GM23338 (cell line): ENCODE measurements around the gene DHRS7B. TPM values are rescaled to one million over a fixed set of nuclear protein-coding genes. Genes with fewer than 3 reads are reported as not detected.

Source experiments
- ATAC-seq: fragments of 200-7000 bp; cut with Tn5 transposase; 3 replicates; pipeline ENCODE4 v1.9.1; 2020
- DNase-seq: peaks from one replicate; pipeline ENCODE4 v3.0.0-alpha.2; 2015; ENCODE audit warnings: low spot score
- H2AFZ ChIP-seq: fragments of 200-600 bp; sonication (generic); 2 replicates; pipeline ENCODE4 v1.8.0; 2016; ENCODE audit warnings: antibody characterized with exemption, mild to moderate bottlenecking, moderate library complexity
- H3F3A ChIP-seq: fragments of 200-600 bp; sonication (generic); replicated peaks from 2 replicates; pipeline ENCODE4 v1.8.0; 2017; ENCODE audit warnings: antibody characterized with exemption, mixed run types, low read depth
- H3K27ac ChIP-seq: fragments of 200-600 bp; sonication (generic); 2 replicates; pipeline ENCODE4 v1.6.1; 2016; ENCODE audit warnings: low read depth
- H3K27me3 ChIP-seq: fragments of 200-600 bp; sonication (generic); 2 replicates; pipeline ENCODE4 v1.8.0; 2016; ENCODE audit warnings: mild to moderate bottlenecking, mixed run types, moderate library complexity; ENCODE audit not compliant: insufficient read depth
- H3K36me3 ChIP-seq: fragments of 200-600 bp; sonication (generic); 2 replicates; pipeline ENCODE4 v1.8.0; 2016; ENCODE audit warnings: mild to moderate bottlenecking; ENCODE audit not compliant: insufficient read depth
- H3K4me1 ChIP-seq: fragments of 200-600 bp; sonication (generic); 2 replicates; pipeline ENCODE4 v1.8.0; 2016; ENCODE audit warnings: mild to moderate bottlenecking, moderate library complexity; ENCODE audit not compliant: insufficient read depth
- H3K4me2 ChIP-seq: fragments of 200-600 bp; sonication (generic); 2 replicates; pipeline ENCODE4 v1.7.1; 2017; ENCODE audit warnings: mixed run types
- H3K4me3 ChIP-seq: fragments of 200-600 bp; sonication (generic); 2 replicates; pipeline ENCODE4 v1.6.1; 2016; ENCODE audit warnings: mixed run types
- H3K79me2 ChIP-seq: fragments of 200-600 bp; sonication (generic); replicated peaks from 2 replicates; pipeline ENCODE4 v1.8.0; 2017; ENCODE audit warnings: mild to moderate bottlenecking; ENCODE audit not compliant: insufficient read depth
- H3K9me2 ChIP-seq: fragments of 200-600 bp; sonication (generic); 2 replicates; pipeline ENCODE4 v1.8.0; 2017; ENCODE audit not compliant: insufficient read depth
- H4K20me1 ChIP-seq: fragments of 200-600 bp; sonication (generic); replicated peaks from 2 replicates; pipeline ENCODE4 v1.8.0; 2017; ENCODE audit warnings: mild to moderate bottlenecking; ENCODE audit not compliant: insufficient read depth
- H3K27ac Mint-ChIP-seq: 2 replicates; pipeline ENCODE4 v1.8.0; 2020; ENCODE audit warnings: inconsistent platforms, mild to moderate bottlenecking, moderate library complexity, mixed read lengths
- H3K27me3 Mint-ChIP-seq: 3 replicates; pipeline ENCODE4 v1.8.0; 2022; ENCODE audit warnings: low read depth, mild to moderate bottlenecking, moderate library complexity, mixed read lengths, inconsistent platforms; ENCODE audit not compliant: insufficient read depth, poor library complexity
- H3K36me3 Mint-ChIP-seq: 3 replicates; pipeline ENCODE4 v1.8.0; 2021; ENCODE audit warnings: low read depth, mild to moderate bottlenecking, inconsistent platforms, moderate library complexity, mixed read lengths
- H3K4me1 Mint-ChIP-seq: 3 replicates; pipeline ENCODE4 v1.8.0; 2020; ENCODE audit warnings: mild to moderate bottlenecking, inconsistent platforms, mixed read lengths
- H3K4me3 Mint-ChIP-seq: 3 replicates; pipeline ENCODE4 v1.8.0; 2021; ENCODE audit warnings: moderate library complexity, mild to moderate bottlenecking, inconsistent platforms, mixed read lengths
- H3K9me3 Mint-ChIP-seq: 3 replicates; pipeline ENCODE4 v1.8.0; 2020; ENCODE audit warnings: moderate library complexity, mild to moderate bottlenecking, inconsistent platforms, mixed read lengths
- CTCF ChIP-seq, 2 experiments: fragments of 200-600 bp in 1 of 2; sonication (generic) in 1 of 2; conservative IDR thresholded peaks; 2 replicates each; pipeline versions ENCODE4 v1.5.1 to v1.6.1; 2016 to 2017; ENCODE audit warnings: antibody characterized with exemption in 2 of 2, low read depth in 2 of 2, mild to moderate bottlenecking in 2 of 2, moderate library complexity in 1 of 2
- EZH2phosphoT487 ChIP-seq: fragments of 200-600 bp; sonication (generic); IDR thresholded peaks from one replicate; pipeline ENCODE4 v1.8.1; 2018; ENCODE audit warnings: antibody characterized with exemption; ENCODE audit not compliant: unreplicated experiment
- POLR2AphosphoS5 ChIP-seq: IDR thresholded peaks from 2 replicates; pipeline ENCODE4 v1.6.1; 2016; ENCODE audit warnings: antibody characterized with exemption, low read depth
- STAT1 ChIP-seq: IDR thresholded peaks from one replicate; pipeline ENCODE4 v1.6.1; 2016; ENCODE audit warnings: antibody characterized with exemption; ENCODE audit not compliant: unreplicated experiment
- polyA plus RNA-seq: library from polyadenylated mRNA; unstranded; fragments of >200 nt; fragmentation: Nextera tagmentation; extraction: Ambion mirVana; gene quantifications from 2 replicates; pipeline ENCODE4 v1.2.1, GENCODE V29; 2016
- small RNA-seq: library from RNA; depleted of rRNA; stranded (forward); fragments of <200 nt; gene quantifications from one replicate; pipeline ENCODE3, GENCODE V24; 2014; ENCODE audit warnings: low replicate concordance
- total RNA-seq: library from RNA; depleted of rRNA; stranded (reverse); fragments of >200 nt; shearing (Covaris generic); gene quantifications from 2 replicates; pipeline ENCODE4 v1.2.3, GENCODE V29; 2014; rRNA removed

The DHRS7B gene
- total and polyA plus RNA-seq, 2 experiments from 2014 or later: 26.6 to 27.9 TPM

- Histone ChIP-seq H3K9me2 (no peaks in the 10 kb centered on the region), H2AFZ (peak overlapping the region; percentile 76; the same call in 1 of the 2 replicates), H3K79me2 (no peaks in the 10 kb centered on the region), H4K20me1 (no peaks in the 10 kb centered on the region; the same call in 1 of the 2 replicates), H3K4me2 (peak overlapping the region; percentile 57), H3K4me3 (no peak overlapping the region), H3K27me3 (no peaks in the 10 kb centered on the region), H3F3A (peaks cover 3% of the 10 kb centered on the region; the same call in 1 of the 2 replicates), H3K4me1 (peaks cover 10% of the 10 kb centered on the region), H3K36me3 (no peaks in the 10 kb centered on the region), H3K27ac (peak overlapping the region; percentile 62; the same call in 1 of the 2 replicates)
- Mint-ChIP-seq H3K9me3 (no peaks in the 10 kb centered on the region; the same call in 2 of the 3 replicates), H3K27me3 (peaks cover 6% of the 10 kb centered on the region), H3K4me3 (0 out of 3 replicates have a peak overlapping the region, but pooled peaks have one; percentile 10), H3K27ac (no peak overlapping the region; the same call in 1 of the 2 replicates), H3K36me3 (no peaks in the 10 kb centered on the region; the same call in 2 of the 3 replicates), H3K4me1 (peaks cover 17% of the 10 kb centered on the region)
- DNase-seq (peak; percentile 72), ATAC-seq (peak; percentile 76)
- no peak for TF ChIP-seq EZH2phosphoT487
- TF ChIP-seq CTCF (conservative IDR thresholded peaks at IDR 0.05; ENCODE audit: low read depth in 2 of 2): peak; percentile 49 to 68
- no peak for TF ChIP-seq POLR2AphosphoS5
- TF ChIP-seq STAT1: no peak
These were observed 113.1 kb downstream of the DHRS7B start for GRCh38 chr17:21239680-21240368.

GRCh38 chr17:21240369-21241055 is 113.7 kb downstream of the DHRS7B start:
- H3K4me1 ChIP-seq: peaks cover 10% of the 10 kb centered on the region
- peak overlapping the region; percentile 76; the same call in 1 of the 2 replicates for H2AFZ ChIP-seq
- no peaks in the 10 kb centered on the region for H3K79me2 ChIP-seq
- H3K27ac ChIP-seq: peak overlapping the region; percentile 62; the same call in 1 of the 2 replicates
- peak overlapping the region; percentile 57 for H3K4me2 ChIP-seq
- Mint-ChIP-seq H3K27me3 (peaks cover 6% of the 10 kb centered on the region), H3K9me3 (no peaks in the 10 kb centered on the region; the same call in 2 of the 3 replicates), H3K27ac (no peak overlapping the region), H3K4me3 (peak overlapping the region; percentile 10; the same call in 1 of the 3 replicates), H3K36me3 (no peaks in the 10 kb centered on the region; the same call in 2 of the 3 replicates), H3K4me1 (peaks cover 17% of the 10 kb centered on the region)
- no peak for TF ChIP-seq STAT1
- peaks cover 3% of the 10 kb centered on the region; the same call in 1 of the 2 replicates for H3F3A ChIP-seq
- no peak overlapping the region for H3K4me3 ChIP-seq
- DNase-seq (peak; percentile 41), ATAC-seq (peak; percentile 54)
- no peaks in the 10 kb centered on the region for H3K36me3 ChIP-seq
- no peaks in the 10 kb centered on the region; the same call in 1 of the 2 replicates for H4K20me1 ChIP-seq
- H3K27me3 ChIP-seq: no peaks in the 10 kb centered on the region
- H3K9me2 ChIP-seq: no peaks in the 10 kb centered on the region

Small RNA genes within 50 kb of the gene (small RNA-seq; reads per million reads assigned to genes)
- gene RN7SL426P: not detected

Other genes with a start within 250 kb of the DHRS7B start
- 285 and 296 TPM in 2 replicates for gene USP22, start 84.0 kb upstream of the DHRS7B start, total RNA-seq
- gene USP22, start 84.0 kb upstream of the DHRS7B start, polyA plus RNA-seq: 68.9 and 77.4 TPM in 2 replicates
- gene TMEM11, start 87.2 kb downstream of the DHRS7B start, total RNA-seq: 38.5 and 40.0 TPM in 2 replicates
- 84.8 and 90.2 TPM in 2 replicates for gene TMEM11, start 87.2 kb downstream of the DHRS7B start, polyA plus RNA-seq
- gene NATD1, start 126.4 kb downstream of the DHRS7B start, total RNA-seq: 8.1 and 8.7 TPM in 2 replicates
- 2.1 TPM in 2 replicates for gene NATD1, start 126.4 kb downstream of the DHRS7B start, polyA plus RNA-seq
- 30.6 and 31.7 TPM in 2 replicates for gene MAP2K3, start 157.7 kb downstream of the DHRS7B start, total RNA-seq
- gene MAP2K3, start 157.7 kb downstream of the DHRS7B start, polyA plus RNA-seq: 28.4 and 28.5 TPM in 2 replicates
- 0.97 and 2.4 TPM in 2 replicates for gene KCNJ12, start 249.4 kb downstream of the DHRS7B start, total RNA-seq
- 0.42 and 0.61 TPM in 2 replicates for gene KCNJ12, start 249.4 kb downstream of the DHRS7B start, polyA plus RNA-seq